ENCODE data around the gene SLC40A1.

The SLC40A1 gene

DNA sequence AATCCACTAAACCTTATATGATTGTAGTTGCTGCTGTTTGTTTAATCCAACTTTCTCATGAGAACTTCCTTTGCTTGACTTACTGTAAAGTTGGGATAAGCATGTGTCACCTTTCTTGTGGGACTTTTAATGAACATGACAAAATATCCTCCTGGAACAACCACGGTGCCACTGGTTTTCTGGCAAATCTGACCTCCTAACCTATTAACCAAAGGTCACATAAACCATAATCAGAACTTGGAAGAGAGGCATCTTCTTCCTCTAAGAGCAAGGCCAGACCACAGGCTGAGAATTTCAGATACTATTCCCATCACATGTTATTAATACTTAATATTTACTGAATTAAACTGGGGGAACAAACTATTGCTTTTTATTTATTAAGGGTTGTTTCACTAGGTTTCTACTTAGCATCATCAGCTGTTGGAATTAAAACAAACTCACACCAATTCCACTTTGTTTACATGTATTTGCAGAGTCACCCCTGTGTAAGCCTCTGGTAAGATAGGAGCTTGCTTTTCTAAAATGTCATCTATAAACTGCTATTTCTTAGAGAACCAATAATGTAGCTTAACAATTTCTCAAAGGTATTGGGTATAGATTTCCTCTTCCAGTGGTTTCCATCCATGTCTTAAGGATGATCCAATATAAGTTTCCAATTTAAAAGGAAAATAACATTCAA is 2.2 kb downstream of the SLC40A1 start:
- no peak for DNase-seq (ENCODE audit: low spot score)
- TF ChIP-seq, protein P1, sequence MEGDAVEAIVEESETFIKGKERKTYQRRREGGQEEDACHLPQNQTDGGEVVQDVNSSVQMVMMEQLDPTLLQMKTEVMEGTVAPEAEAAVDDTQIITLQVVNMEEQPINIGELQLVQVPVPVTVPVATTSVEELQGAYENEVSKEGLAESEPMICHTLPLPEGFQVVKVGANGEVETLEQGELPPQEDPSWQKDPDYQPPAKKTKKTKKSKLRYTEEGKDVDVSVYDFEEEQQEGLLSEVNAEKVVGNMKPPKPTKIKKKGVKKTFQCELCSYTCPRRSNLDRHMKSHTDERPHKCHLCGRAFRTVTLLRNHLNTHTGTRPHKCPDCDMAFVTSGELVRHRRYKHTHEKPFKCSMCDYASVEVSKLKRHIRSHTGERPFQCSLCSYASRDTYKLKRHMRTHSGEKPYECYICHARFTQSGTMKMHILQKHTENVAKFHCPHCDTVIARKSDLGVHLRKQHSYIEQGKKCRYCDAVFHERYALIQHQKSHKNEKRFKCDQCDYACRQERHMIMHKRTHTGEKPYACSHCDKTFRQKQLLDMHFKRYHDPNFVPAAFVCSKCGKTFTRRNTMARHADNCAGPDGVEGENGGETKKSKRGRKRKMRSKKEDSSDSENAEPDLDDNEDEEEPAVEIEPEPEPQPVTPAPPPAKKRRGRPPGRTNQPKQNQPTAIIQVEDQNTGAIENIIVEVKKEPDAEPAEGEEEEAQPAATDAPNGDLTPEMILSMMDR (IDR thresholded peaks at IDR 0.05; ENCODE audit: extremely low read depth, missing control alignments): no peak

DNA sequence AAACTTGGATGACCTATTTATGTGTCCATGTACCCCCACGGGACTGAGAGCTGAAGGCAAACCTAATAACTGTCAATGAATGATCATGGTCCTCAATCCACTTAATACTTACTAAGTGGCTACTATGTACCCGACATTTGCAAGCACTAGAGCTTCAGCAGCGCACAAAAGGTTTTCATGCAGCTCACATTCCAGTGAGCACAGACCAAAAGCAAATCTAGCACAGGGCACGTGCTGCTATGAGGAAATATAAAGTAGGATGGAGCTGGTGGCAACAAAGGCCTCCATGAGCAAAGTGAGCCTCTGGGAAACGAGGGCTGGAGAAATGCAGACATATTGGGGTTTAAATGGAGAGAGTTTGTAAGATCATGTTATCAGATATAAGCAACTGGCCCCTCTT is 3.5 kb downstream of the SLC40A1 start:
- TF ChIP-seq, protein P1 (IDR thresholded peaks at IDR 0.05; ENCODE audit: extremely low read depth, missing control alignments): no peak
- DNase-seq (ENCODE audit: low spot score): no peak

DNA sequence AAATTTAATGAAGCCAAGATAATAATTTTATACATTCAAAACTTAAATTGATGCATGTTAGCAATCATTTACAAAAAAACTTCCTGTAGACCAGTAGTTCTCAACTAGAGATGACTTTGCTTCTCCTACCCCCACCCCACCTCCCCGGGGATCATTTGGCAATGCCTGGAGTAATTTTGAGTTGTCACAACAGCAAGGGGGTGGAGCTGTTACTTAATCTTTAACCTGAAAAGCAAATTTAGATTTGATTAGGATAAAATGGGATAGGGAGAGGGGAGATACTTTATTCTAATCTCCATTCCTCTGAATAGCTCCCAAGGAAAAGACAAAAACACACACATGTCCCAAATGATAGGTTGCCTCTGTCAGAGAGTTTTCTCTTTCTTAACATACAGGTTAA is 4.2 kb downstream of the SLC40A1 start:
- TF ChIP-seq, protein P1 (IDR thresholded peaks at IDR 0.05; ENCODE audit: extremely low read depth, missing control alignments): no peak

DNA sequence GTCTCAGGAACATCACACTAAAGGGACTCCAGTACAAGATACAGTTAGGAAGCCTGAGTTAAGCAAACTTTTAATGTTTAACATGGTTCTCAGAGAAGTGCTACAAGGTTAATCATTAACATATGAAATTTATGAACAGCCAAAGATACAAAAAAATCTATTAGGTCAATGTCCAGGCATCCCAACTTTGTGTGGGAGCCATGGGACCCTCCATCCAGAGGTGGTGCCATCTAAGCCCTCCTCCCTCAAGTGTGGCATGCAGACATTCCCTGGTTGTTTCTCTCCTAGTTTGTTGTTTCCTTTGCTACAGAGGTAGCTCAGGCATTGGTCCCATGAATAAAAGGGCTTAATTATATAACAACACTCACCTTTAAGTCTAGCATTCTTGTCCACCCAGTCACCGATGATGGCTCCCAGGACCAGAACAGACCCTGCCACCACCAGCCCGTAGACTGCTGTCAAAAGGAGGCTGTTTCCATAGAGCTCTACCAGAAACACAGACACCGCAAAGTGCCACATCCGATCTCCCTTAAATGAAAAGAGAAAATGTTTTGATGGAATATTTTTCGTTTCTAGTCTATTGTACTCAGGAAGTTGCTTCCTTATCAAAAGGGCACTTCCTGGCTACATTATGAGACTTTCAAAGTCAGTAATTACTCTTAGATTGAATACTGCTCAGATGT is 5.7 kb downstream of the SLC40A1 start:
- no peak for DNase-seq (ENCODE audit: low spot score)
- TF ChIP-seq, protein P1 (IDR thresholded peaks at IDR 0.05; ENCODE audit: extremely low read depth, missing control alignments): no peak

More for the DNA sequence above, 4.2 kb downstream of the SLC40A1 start:
- DNase-seq (ENCODE audit: low spot score): no peak

DNA sequence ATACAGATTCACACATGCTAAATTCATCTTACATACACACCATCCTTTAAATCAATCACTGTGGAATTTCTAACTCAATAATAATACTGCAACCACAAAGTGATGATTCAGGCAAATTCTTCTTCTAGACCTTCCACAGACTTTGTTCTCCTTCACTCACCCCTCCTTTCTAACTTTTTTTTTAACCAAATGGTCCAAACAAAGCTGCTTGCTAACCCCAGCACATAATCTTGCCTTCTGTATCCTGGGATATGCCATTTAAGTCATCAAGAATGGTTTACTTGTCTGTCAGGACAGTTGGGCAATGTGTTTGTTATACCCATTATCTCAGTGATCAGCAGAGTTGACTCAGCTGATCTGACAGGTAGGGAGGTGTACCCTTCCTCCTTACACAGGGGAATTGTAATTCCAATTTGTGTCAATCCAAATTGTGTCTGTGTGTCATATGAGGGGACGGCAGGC is 10.0 kb downstream of the SLC40A1 start:
- DNase-seq (ENCODE audit: low spot score): no peak
- TF ChIP-seq, protein P1 (IDR thresholded peaks at IDR 0.05; ENCODE audit: extremely low read depth, missing control alignments): no peak

DNA sequence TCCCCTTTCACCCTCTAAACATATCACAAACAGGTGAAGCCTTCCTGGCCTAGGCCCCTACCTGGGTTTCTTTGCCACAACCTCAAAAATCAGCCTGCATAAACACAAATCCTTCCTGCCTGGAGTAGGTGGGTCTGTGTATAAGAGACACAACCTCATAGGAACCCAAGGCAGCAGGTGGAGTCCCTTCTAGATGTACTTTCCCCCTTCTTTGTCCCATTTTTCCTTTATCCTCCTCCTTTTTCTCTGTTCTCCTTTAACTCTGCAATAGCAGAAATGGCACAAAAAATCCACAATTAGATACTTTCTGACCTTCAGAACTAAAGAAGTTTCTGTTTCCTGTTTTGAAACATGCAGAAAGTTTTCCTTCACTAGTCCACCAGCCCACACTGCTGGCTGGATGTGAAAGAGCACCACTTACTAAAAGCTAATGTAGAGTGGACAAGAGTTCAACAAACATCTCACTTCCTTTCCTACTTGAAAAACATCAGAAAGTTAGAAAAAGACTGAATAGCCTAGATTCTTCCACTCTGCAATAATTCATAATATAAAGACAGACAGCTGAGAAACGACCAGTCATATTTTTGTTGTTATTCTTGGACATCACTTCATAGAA is 11.2 kb downstream of the SLC40A1 start:
- DNase-seq (ENCODE audit: low spot score): no peak
- TF ChIP-seq, protein P1 (IDR thresholded peaks at IDR 0.05; ENCODE audit: extremely low read depth, missing control alignments): no peak

DNA sequence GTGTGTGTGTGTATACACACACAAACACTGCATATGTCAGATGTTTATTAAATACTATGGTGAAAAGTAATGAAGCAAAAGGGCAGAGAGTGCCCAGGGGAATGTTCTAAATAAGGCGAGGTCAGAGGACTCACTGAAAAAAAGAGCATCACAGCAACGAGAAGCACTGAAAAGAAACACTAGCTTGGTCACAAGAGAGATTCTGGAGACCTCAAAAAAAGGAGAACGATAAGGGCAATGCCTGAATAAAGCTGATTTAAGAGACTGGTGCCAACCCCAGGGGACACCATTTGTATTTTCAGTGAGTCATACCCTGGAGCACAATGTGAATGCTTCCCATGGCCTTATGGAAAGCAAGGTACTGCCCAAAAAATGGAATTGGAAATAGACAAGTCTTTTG is 14.5 kb downstream of the SLC40A1 start:
- DNase-seq (ENCODE audit: low spot score): no peak
- TF ChIP-seq, protein P1 (IDR thresholded peaks at IDR 0.05; ENCODE audit: extremely low read depth, missing control alignments): no peak

Measured in GM20000 (cell line).